ENCODE measurements around the gene FRMD1. TPM values are rescaled to one million over a fixed set of nuclear protein-coding genes. Genes with fewer than 3 reads are reported as not detected.

The FRMD1 gene
- total RNA-seq, 2 donors from 2014 or later, result not detected

- peaks cover 2% of the 10 kb centered on the region for H3K4me1 Mint-ChIP-seq
- H3K9me3 Mint-ChIP-seq, result peaks cover under 1% of the 10 kb centered on the region
- no peak overlapping the region for H3K27ac Mint-ChIP-seq
- H3K27me3 ChIP-seq (ENCODE audit: control insufficient read depth, insufficient read depth, low read length, poor library complexity, severe bottlenecking), result no peaks in the 10 kb centered on the region
- no peaks in the 10 kb centered on the region for H3K36me3 Mint-ChIP-seq (ENCODE audit: low read depth)
- no peak overlapping the region for H3K4me3 Mint-ChIP-seq
- 92 to 93% methylated on average over 17 to 26 of the region's 26 CpGs for WGBS, 2 experiments (ENCODE audit: insufficient coverage in 1 of 2, insufficient read length in 1 of 2)
- TF ChIP-seq CTCF (conservative IDR thresholded peaks at IDR 0.05), result no peak
- H3K9ac ChIP-seq (ENCODE audit: extremely low read depth, low read length, poor library complexity, severe bottlenecking), result no peak overlapping the region
- no peak overlapping the region for H3K4me3 ChIP-seq (ENCODE audit: low read length)
- H3K9me3 ChIP-seq (ENCODE audit: control insufficient read depth, low read length), result no peaks in the 10 kb centered on the region
- peak; percentile 36 for DNase-seq
- no peaks in the 10 kb centered on the region for H3K4me1 ChIP-seq (ENCODE audit: control insufficient read depth, insufficient read depth, low read length)
- H3K27me3 Mint-ChIP-seq (ENCODE audit: insufficient read depth), result peaks cover 12% of the 10 kb centered on the region
- no peak overlapping the region for H3K27ac ChIP-seq (ENCODE audit: low read depth, low read length)
- no peaks in the 10 kb centered on the region for H3K36me3 ChIP-seq (ENCODE audit: control insufficient read depth, insufficient read depth, low read length)
Observed at GRCh38 chr6:168116975-168117899, 38.2 kb upstream of the FRMD1 start.

GRCh38 chr6:168116438-168116974 is 37.5 kb upstream of the FRMD1 start:
- Mint-ChIP-seq H3K36me3 (ENCODE audit: low read depth) (no peaks in the 10 kb centered on the region), H3K9me3 (no peaks in the 10 kb centered on the region), H3K4me1 (peaks cover under 1% of the 10 kb centered on the region), H3K27ac (no peak overlapping the region), H3K27me3 (ENCODE audit: insufficient read depth) (peaks cover 7% of the 10 kb centered on the region), H3K4me3 (no peak overlapping the region)
- TF ChIP-seq CTCF (conservative IDR thresholded peaks at IDR 0.05), result no peak
- H3K9ac ChIP-seq (ENCODE audit: extremely low read depth, low read length, poor library complexity, severe bottlenecking), result no peak overlapping the region
- no peak overlapping the region for H3K4me3 ChIP-seq (ENCODE audit: low read length)
- WGBS, 2 experiments (ENCODE audit: insufficient coverage in 1 of 2, insufficient read length in 1 of 2), result 93 to 98% methylated on average over 7 to 11 of the region's 11 CpGs
- H3K27me3 ChIP-seq (ENCODE audit: control insufficient read depth, insufficient read depth, low read length, poor library complexity, severe bottlenecking), result no peaks in the 10 kb centered on the region
- H3K4me1 ChIP-seq (ENCODE audit: control insufficient read depth, insufficient read depth, low read length), result no peaks in the 10 kb centered on the region
- no peaks in the 10 kb centered on the region for H3K36me3 ChIP-seq (ENCODE audit: control insufficient read depth, insufficient read depth, low read length)
- H3K9me3 ChIP-seq (ENCODE audit: control insufficient read depth, low read length), result no peaks in the 10 kb centered on the region
- DNase-seq, result peak; percentile 25
- H3K27ac ChIP-seq (ENCODE audit: low read depth, low read length), result no peak overlapping the region

- no peaks in the 10 kb centered on the region for H3K27me3 ChIP-seq (ENCODE audit: control insufficient read depth, insufficient read depth, low read length, poor library complexity, severe bottlenecking)
- no peak overlapping the region for H3K9ac ChIP-seq (ENCODE audit: extremely low read depth, low read length, poor library complexity, severe bottlenecking)
- no peak for TF ChIP-seq CTCF (conservative IDR thresholded peaks at IDR 0.05)
- H3K4me3 ChIP-seq (ENCODE audit: low read length), result no peak overlapping the region
- no peaks in the 10 kb centered on the region for H3K36me3 Mint-ChIP-seq (ENCODE audit: low read depth)
- no peak overlapping the region for H3K27ac Mint-ChIP-seq
- no peaks in the 10 kb centered on the region for H3K9me3 ChIP-seq (ENCODE audit: control insufficient read depth, low read length)
- WGBS, 2 experiments (ENCODE audit: insufficient coverage in 1 of 2, insufficient read length in 1 of 2), result 90 to 91% methylated on average over 4 to 5 of the region's 5 CpGs
- H3K36me3 ChIP-seq (ENCODE audit: control insufficient read depth, insufficient read depth, low read length), result no peaks in the 10 kb centered on the region
- H3K4me3 Mint-ChIP-seq, result no peak overlapping the region
- no peak for DNase-seq
- H3K27ac ChIP-seq (ENCODE audit: low read depth, low read length), result no peak overlapping the region
- H3K4me1 ChIP-seq (ENCODE audit: control insufficient read depth, insufficient read depth, low read length), result no peaks in the 10 kb centered on the region
- H3K4me1 Mint-ChIP-seq, result no peaks in the 10 kb centered on the region
- H3K9me3 Mint-ChIP-seq, result no peaks in the 10 kb centered on the region
- H3K27me3 Mint-ChIP-seq (ENCODE audit: insufficient read depth), result peaks cover 1% of the 10 kb centered on the region
Observed at GRCh38 chr6:168115748-168116437, 36.9 kb upstream of the FRMD1 start.

Data from endodermal cell (in vitro differentiated cells).